GM21367 (cell line): Measurements from ENCODE around the gene PIK3C2B.
"Not testable (repeated sequence)": the region's sequence is repeated elsewhere in the genome, so short reads cannot be mapped to it uniquely, and the experiment has no call there.

Source experiments
- ATAC-seq: cut with Tn5 transposase; IDR thresholded peaks from one replicate; pipeline ENCODE4 v1.9.1; 2021; ENCODE audit not compliant: unreplicated experiment

PIK3C2B gene

GRCh38 chr1:204506969-204507316 lies 12.3 kb upstream of the PIK3C2B start:
- ATAC-seq: peak; percentile 53

- ATAC-seq: peak; percentile 46
These were observed 11.8 kb upstream of the PIK3C2B start for GRCh38 chr1:204506201-204506968.

- no peak for ATAC-seq
These were observed 11.1 kb upstream of the PIK3C2B start for GRCh38 chr1:204505674-204506200.

GRCh38 chr1:204503913-204504519 lies 9.4 kb upstream of the PIK3C2B start:
- ATAC-seq: no peak

- no peak for ATAC-seq
These were observed 8.7 kb upstream of the PIK3C2B start for GRCh38 chr1:204503122-204503912.

- ATAC-seq: no peak
These were observed 7.6 kb upstream of the PIK3C2B start for GRCh38 chr1:204502241-204502640.

GRCh38 chr1:204499511-204500468 lies 5.2 kb upstream of the PIK3C2B start:
- no peak for ATAC-seq

GRCh38 chr1:204498981-204499380 lies 4.4 kb upstream of the PIK3C2B start:
- no peak for ATAC-seq

- no peak for ATAC-seq
These were observed 1.2 kb upstream of the PIK3C2B start for GRCh38 chr1:204495777-204496176.

GRCh38 chr1:204495078-204495753 lies 611 bp upstream of the PIK3C2B start:
- peak; percentile 15 for ATAC-seq

GRCh38 chr1:204493984-204494280 lies 673 bp downstream of the PIK3C2B start:
- ATAC-seq: peak; percentile 28

- ATAC-seq: no peak
These were observed 1.2 kb downstream of the PIK3C2B start for GRCh38 chr1:204493145-204493983.

GRCh38 chr1:204491655-204492054 lies 3.0 kb downstream of the PIK3C2B start:
- no peak for ATAC-seq

- ATAC-seq: no peak
These were observed 7.4 kb downstream of the PIK3C2B start for GRCh38 chr1:204487256-204487615.

GRCh38 chr1:204486513-204487255 lies 7.9 kb downstream of the PIK3C2B start:
- not testable (repeated sequence) for ATAC-seq

GRCh38 chr1:204483791-204484190 lies 10.8 kb downstream of the PIK3C2B start:
- ATAC-seq: no peak

GRCh38 chr1:204480515-204480914 lies 14.1 kb downstream of the PIK3C2B start:
- ATAC-seq: peak; percentile 45

- ATAC-seq: no peak
These were observed 15.0 kb downstream of the PIK3C2B start for GRCh38 chr1:204479387-204480136.
